HL-60 (cell line): ENCODE results near the gene MTPN.

Experiments used
- GABPA ChIP-seq: IDR thresholded peaks from 2 replicates; pipeline ENCODE4 v1.6.1; 2012; ENCODE audit warnings: low read depth
- POLR2AphosphoS5 ChIP-seq: IDR thresholded peaks from 2 replicates; pipeline ENCODE4 v1.6.1; 2012; ENCODE audit warnings: low read depth
- REST ChIP-seq: IDR thresholded peaks from 2 replicates; pipeline ENCODE4 v1.6.1; 2012; ENCODE audit warnings: low read depth; ENCODE audit not compliant: insufficient replicate concordance
- TF ChIP-seq, protein P1 (sequence below): IDR thresholded peaks from one replicate; pipeline ENCODE4 v1.5.1; 2011; ENCODE audit warnings: low read length, control low read depth, inconsistent platforms; ENCODE audit not compliant: insufficient read depth

DNA sequence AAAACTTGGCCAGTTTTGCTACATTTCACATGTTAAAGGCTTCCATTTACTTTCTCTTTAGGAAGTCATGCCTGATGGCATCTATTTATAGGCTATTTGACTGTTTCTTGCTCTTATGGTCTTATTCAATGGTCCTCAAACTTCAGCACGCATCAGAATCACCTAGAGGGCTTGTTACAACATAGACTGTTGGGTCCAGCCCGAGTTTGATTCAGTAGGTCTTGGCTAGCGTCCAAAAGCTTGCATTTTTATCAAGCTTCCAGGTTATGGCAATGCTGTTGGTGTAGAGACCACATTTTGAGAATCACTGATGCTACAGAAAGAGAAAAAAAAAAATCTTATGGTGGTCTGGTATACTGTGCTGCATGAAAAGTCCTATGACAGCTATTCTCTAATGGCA, 51.9 kb downstream of the MTPN start:
- TF ChIP-seq, protein P1, sequence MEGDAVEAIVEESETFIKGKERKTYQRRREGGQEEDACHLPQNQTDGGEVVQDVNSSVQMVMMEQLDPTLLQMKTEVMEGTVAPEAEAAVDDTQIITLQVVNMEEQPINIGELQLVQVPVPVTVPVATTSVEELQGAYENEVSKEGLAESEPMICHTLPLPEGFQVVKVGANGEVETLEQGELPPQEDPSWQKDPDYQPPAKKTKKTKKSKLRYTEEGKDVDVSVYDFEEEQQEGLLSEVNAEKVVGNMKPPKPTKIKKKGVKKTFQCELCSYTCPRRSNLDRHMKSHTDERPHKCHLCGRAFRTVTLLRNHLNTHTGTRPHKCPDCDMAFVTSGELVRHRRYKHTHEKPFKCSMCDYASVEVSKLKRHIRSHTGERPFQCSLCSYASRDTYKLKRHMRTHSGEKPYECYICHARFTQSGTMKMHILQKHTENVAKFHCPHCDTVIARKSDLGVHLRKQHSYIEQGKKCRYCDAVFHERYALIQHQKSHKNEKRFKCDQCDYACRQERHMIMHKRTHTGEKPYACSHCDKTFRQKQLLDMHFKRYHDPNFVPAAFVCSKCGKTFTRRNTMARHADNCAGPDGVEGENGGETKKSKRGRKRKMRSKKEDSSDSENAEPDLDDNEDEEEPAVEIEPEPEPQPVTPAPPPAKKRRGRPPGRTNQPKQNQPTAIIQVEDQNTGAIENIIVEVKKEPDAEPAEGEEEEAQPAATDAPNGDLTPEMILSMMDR: no peak
- TF ChIP-seq GABPA: no peak
- TF ChIP-seq POLR2AphosphoS5: no peak
- no peak for TF ChIP-seq REST
